C4-2B (cell line): Measurements from ENCODE around the gene KIT.

Experiments
- H3K27ac ChIP-seq: fragments of 450-650 bp; 2 replicates; pipeline ENCODE4 v1.5.1; 2017
- CTCF ChIP-seq: fragments of 450-650 bp; conservative IDR thresholded peaks from 2 replicates; pipeline ENCODE4 v1.5.1; 2017; ENCODE audit warnings: mild to moderate bottlenecking
- ZFX ChIP-seq: fragments of 450-650 bp; IDR thresholded peaks from 2 replicates; pipeline ENCODE4 v1.6.1; 2017

KIT gene

GRCh38 chr4:54661686-54662085 is 3.9 kb downstream of the KIT start:
- TF ChIP-seq ZFX (no peak), CTCF (no peak)
- H3K27ac ChIP-seq: no peak overlapping the region

GRCh38 chr4:54662123-54662522 is 4.4 kb downstream of the KIT start:
- no peak overlapping the region for H3K27ac ChIP-seq

GRCh38 chr4:54662901-54663585 is 5.3 kb downstream of the KIT start:
- TF ChIP-seq CTCF (no peak), ZFX (no peak)
- H3K27ac ChIP-seq: no peak overlapping the region

More at GRCh38 chr4:54662123-54662522, 4.4 kb downstream of the KIT start:
- TF ChIP-seq ZFX (no peak), CTCF (no peak)

GRCh38 chr4:54664400-54664799 is 6.6 kb downstream of the KIT start:
- no peak for TF ChIP-seq CTCF
- no peak for TF ChIP-seq ZFX

GRCh38 chr4:54668014-54668611 is 10.4 kb downstream of the KIT start:
- no peak overlapping the region for H3K27ac ChIP-seq
- TF ChIP-seq ZFX (no peak), CTCF (no peak)

More at GRCh38 chr4:54664400-54664799, 6.6 kb downstream of the KIT start:
- H3K27ac ChIP-seq: no peak overlapping the region

GRCh38 chr4:54669831-54670230 is 12.1 kb downstream of the KIT start:
- TF ChIP-seq CTCF (no peak), ZFX (no peak)
- H3K27ac ChIP-seq: no peak overlapping the region

GRCh38 chr4:54675721-54676461 is 18.1 kb downstream of the KIT start:
- TF ChIP-seq CTCF (no peak), ZFX (no peak)
- H3K27ac ChIP-seq: no peak overlapping the region
